Measurements from ENCODE around the gene MRPS22. TPM values are rescaled to one million over a fixed set of nuclear protein-coding genes. Genes with fewer than 3 reads are reported as not detected.

Gene MRPS22
- total and polyA plus RNA-seq, 2 of the 13 experiments (the other 11 are each of a cell fraction or from before 2014, with no cell fraction given), result 52.7 to 113 TPM

GRCh38 chr3:139389552-139390368 lies 45.9 kb downstream of the MRPS22 start, which contains the start of gene COPB2 (continued):
- TF ChIP-seq GMEB1 (CRISPR knock-in tag; IDR thresholded peaks at IDR 0.05; ENCODE audit: borderline replicate concordance) (peak; percentile 76; the same call in 1 of the 2 replicates), EEA1 (CRISPR knock-in tag; IDR thresholded peaks at IDR 0.05; ENCODE audit: borderline replicate concordance) (no peak), ZNF614 (CRISPR knock-in tag; IDR thresholded peaks at IDR 0.05; ENCODE audit: borderline replicate concordance) (0 out of 2 replicates have a peak, but pooled peaks have one; percentile 21), TSC22D2 (CRISPR knock-in tag; IDR thresholded peaks at IDR 0.05; ENCODE audit: borderline replicate concordance) (peak; percentile 38; the same call in 1 of the 2 replicates), SIN3A (IDR thresholded peaks at IDR 0.05; ENCODE audit: borderline replicate concordance, low read depth, low read length) (peak; percentile 94), NPAS2 (CRISPR knock-in tag; IDR thresholded peaks at IDR 0.05; ENCODE audit: borderline replicate concordance) (no peak), PRMT3 (CRISPR knock-in tag; IDR thresholded peaks at IDR 0.05; ENCODE audit: borderline replicate concordance, low read depth) (no peak)
- TF ChIP-seq, protein P1, sequence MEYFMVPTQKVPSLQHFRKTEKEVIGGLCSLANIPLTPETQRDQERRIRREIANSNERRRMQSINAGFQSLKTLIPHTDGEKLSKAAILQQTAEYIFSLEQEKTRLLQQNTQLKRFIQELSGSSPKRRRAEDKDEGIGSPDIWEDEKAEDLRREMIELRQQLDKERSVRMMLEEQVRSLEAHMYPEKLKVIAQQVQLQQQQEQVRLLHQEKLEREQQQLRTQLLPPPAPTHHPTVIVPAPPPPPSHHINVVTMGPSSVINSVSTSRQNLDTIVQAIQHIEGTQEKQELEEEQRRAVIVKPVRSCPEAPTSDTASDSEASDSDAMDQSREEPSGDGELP (IDR thresholded peaks at IDR 0.05; ENCODE audit: borderline replicate concordance, low read depth), result peak; percentile 26; the same call in 1 of the 2 replicates

DNA sequence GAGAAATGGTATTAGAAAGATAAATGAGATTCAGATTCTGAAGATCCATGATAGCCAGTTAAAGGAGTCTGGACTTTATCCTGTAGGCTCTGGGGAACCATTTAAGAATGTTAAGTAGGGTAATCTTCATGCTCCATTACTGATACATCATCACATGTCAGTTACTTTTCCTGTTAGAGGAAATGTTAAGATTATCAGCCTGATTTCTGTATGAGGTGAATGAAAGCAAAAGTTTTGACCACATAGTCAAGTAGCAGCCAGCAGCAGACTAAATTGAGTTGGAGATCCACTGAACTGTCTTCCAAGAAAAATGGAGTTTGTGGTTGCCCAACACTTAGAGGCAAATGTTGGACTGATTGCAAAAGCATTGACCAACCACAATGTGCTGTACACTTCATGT lies 50.3 kb downstream of the MRPS22 start:
- peaks cover 11% of the 10 kb centered on the region; the same call in 1 of the 2 replicates for H3K4me1 ChIP-seq (ENCODE audit: insufficient read depth, low read length)
- DNase-seq (ENCODE audit: low spot score) (no peak), FAIRE-seq (no peak), ATAC-seq (no peak)
- H3K36me3 ChIP-seq (replicated peaks in 1 of 2; ENCODE audit: control insufficient read depth in 1 of 2, insufficient read depth in 2 of 2, low read length in 2 of 2), result no peaks in the 10 kb centered on the region
- no peaks in the 10 kb centered on the region for H3K9me3 ChIP-seq (ENCODE audit: low read length)
- no peak overlapping the region for H2AFZ ChIP-seq (ENCODE audit: low read length)
- peaks cover 11% of the 10 kb centered on the region for H3K79me2 ChIP-seq (ENCODE audit: insufficient read depth, low read length)
- H3K27ac ChIP-seq (ENCODE audit: extremely low read length, insufficient read depth, low read length), result no peak overlapping the region
- H3K4me3 ChIP-seq (replicated peaks in 1 of 3; ENCODE audit: insufficient read depth in 1 of 3, low read depth in 2 of 3, low read length in 3 of 3), result no peak overlapping the region
- ChIA-PET POLR2A (no interaction called here), CTCF (ENCODE audit: low intra/inter-chr PET ratio, low total read pairs) (no interaction called here)
- no peaks in the 10 kb centered on the region for H4K20me1 ChIP-seq (ENCODE audit: insufficient read depth, low read length)
- BruUV-seq (replicated peaks), result no TSS peak
- intact Hi-C loops (cut with micrococcal nuclease; ENCODE audit: unreplicated experiment) (no loop called here), in situ Hi-C loops (cut with HindIII; ENCODE audit: extremely low pct_ligation_motif_present, low pct_unique_long_range_greater_than_20kb) (no loop called here)
- no peak overlapping the region for H3K9ac ChIP-seq (ENCODE audit: insufficient read depth, low read depth, low read length)
- no peaks in the 10 kb centered on the region; a peak in 1 of 5 replicates for H3K27me3 ChIP-seq (ENCODE audit: control insufficient read depth in 1 of 2, insufficient read depth in 2 of 2, low read length in 2 of 2)
- no peak overlapping the region for H3K4me2 ChIP-seq (ENCODE audit: low read depth, low read length)
- TF ChIP-seq FOXO1 (CRISPR knock-in tag; IDR thresholded peaks at IDR 0.05) (no peak), ZNF644 (CRISPR knock-in tag; IDR thresholded peaks at IDR 0.05; ENCODE audit: low read depth) (no peak), PITX1 (CRISPR knock-in tag; IDR thresholded peaks at IDR 0.05) (no peak)
- TF ChIP-seq, protein P2, sequence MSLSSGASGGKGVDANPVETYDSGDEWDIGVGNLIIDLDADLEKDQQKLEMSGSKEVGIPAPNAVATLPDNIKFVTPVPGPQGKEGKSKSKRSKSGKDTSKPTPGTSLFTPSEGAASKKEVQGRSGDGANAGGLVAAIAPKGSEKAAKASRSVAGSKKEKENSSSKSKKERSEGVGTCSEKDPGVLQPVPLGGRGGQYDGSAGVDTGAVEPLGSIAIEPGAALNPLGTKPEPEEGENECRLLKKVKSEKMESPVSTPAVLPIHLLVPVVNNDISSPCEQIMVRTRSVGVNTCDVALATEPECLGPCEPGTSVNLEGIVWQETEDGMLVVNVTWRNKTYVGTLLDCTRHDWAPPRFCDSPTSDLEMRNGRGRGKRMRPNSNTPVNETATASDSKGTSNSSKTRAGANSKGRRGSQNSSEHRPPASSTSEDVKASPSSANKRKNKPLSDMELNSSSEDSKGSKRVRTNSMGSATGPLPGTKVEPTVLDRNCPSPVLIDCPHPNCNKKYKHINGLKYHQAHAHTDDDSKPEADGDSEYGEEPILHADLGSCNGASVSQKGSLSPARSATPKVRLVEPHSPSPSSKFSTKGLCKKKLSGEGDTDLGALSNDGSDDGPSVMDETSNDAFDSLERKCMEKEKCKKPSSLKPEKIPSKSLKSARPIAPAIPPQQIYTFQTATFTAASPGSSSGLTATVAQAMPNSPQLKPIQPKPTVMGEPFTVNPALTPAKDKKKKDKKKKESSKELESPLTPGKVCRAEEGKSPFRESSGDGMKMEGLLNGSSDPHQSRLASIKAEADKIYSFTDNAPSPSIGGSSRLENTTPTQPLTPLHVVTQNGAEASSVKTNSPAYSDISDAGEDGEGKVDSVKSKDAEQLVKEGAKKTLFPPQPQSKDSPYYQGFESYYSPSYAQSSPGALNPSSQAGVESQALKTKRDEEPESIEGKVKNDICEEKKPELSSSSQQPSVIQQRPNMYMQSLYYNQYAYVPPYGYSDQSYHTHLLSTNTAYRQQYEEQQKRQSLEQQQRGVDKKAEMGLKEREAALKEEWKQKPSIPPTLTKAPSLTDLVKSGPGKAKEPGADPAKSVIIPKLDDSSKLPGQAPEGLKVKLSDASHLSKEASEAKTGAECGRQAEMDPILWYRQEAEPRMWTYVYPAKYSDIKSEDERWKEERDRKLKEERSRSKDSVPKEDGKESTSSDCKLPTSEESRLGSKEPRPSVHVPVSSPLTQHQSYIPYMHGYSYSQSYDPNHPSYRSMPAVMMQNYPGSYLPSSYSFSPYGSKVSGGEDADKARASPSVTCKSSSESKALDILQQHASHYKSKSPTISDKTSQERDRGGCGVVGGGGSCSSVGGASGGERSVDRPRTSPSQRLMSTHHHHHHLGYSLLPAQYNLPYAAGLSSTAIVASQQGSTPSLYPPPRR (CRISPR knock-in tag; IDR thresholded peaks at IDR 0.05; ENCODE audit: borderline replicate concordance), result no peak
- TF ChIP-seq, protein P3, sequence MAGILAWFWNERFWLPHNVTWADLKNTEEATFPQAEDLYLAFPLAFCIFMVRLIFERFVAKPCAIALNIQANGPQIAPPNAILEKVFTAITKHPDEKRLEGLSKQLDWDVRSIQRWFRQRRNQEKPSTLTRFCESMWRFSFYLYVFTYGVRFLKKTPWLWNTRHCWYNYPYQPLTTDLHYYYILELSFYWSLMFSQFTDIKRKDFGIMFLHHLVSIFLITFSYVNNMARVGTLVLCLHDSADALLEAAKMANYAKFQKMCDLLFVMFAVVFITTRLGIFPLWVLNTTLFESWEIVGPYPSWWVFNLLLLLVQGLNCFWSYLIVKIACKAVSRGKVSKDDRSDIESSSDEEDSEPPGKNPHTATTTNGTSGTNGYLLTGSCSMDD (CRISPR knock-in tag; IDR thresholded peaks at IDR 0.05), result no peak

Data from HepG2 (cell line).